Stimulated activated CD4-positive, alpha-beta T cell treated with anti-CD3 and anti-CD28 coated beads, Interleukin-1b, Interleukin-23, amount 100 ng/mL, for 24 hours (primary cell): ENCODE results near the gene CAMKV.
"Not testable (repeated sequence)": the region's sequence is repeated elsewhere in the genome, so short reads cannot be mapped to it uniquely, and the experiment has no call there.

Source experiments
- DNase-seq, 4 experiments: peaks; one replicate each; pipeline ENCODE4 v3.0.0-alpha.2; 2020; ENCODE audit warnings: low read depth in 4 of 4, low spot score in 1 of 4

Gene CAMKV

DNA sequence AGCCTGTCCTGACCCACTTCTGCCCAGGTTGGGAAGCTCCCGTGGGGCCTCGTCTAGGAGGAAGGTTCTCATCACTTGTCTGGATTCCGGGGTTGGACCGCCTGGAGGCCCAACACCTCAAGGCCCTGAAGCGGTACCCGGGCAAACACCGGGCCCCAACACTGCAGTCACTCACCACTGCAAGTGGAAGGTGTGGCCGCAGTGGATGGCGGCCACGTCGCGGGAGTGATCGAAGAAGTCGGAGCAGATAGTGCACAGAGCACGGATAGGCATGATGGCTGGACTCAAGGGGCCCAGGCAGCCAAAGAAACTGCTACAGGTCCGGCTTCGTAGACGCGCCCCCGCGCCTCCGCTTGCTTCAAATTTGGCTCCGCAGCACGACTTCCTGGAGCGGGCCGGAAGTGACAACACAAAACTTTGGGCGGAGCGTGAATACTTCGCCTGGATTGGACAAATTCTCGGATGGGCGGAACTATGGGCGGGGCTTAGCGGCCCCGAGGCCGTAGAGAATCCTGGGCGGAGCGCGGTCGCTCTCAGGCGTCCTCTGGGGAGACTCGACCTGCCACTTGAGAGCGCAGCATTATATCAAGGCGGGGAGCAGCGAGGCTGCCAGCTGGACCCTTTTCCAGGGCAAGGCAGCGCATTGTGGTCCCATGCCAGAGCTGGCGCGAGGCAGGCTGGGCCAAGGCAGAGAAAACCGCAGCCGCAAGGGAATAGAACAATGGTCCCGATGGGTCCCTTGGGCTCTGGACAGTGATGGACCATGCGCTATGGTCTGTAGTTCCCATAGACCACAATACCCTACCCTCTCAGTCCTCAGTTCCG lies 13.3 kb downstream of the CAMKV start, which contains the start of gene TRAIP:
TSS of gene TRAIP (minus strand) at position 384 of the 825 bp plus-strand sequence. CDS start at position 273, 111 bp downstream.
- DNase-seq = peak; percentile 84 to 96 (median 91)

DNA sequence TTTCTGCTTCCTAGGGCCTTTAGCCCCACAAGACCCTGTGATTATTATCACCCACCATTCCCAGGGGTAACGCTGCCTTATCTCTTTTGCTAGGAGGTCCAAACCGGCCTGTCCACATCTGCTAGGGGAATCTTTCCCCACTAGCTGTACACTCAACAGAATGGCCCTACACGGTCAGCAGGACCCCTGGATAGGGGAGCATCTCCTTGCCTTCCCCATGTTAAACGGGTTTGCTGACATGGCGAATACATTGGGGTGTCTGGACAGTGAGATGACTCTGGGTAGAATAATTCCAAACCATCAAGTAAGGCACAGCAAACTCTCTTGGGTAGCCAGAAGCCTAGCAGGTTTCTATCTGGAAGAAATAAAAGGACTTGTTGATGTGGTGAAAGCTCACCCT lies 14.0 kb downstream of the CAMKV start:
- DNase-seq = no peak

DNA sequence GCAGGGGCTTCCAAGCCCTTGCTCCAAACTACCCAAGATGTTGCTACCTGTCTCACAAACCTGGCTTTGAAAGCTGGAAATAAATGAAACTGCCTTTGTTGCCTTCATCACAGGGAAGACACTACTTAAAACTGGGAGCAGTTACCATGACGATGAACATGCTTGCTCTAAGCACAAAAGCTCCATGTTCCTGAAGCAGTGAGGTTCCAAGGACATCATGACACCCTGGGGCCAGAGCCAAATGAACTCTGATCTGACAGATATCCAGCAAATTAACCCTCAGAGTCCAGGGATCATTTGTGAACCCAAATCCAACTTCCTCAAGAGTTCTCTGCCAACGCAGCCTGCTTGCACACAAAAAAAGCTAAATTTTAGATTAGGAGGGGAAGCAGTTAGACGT lies 24.0 kb downstream of the CAMKV start:
- DNase-seq = no peak

DNA sequence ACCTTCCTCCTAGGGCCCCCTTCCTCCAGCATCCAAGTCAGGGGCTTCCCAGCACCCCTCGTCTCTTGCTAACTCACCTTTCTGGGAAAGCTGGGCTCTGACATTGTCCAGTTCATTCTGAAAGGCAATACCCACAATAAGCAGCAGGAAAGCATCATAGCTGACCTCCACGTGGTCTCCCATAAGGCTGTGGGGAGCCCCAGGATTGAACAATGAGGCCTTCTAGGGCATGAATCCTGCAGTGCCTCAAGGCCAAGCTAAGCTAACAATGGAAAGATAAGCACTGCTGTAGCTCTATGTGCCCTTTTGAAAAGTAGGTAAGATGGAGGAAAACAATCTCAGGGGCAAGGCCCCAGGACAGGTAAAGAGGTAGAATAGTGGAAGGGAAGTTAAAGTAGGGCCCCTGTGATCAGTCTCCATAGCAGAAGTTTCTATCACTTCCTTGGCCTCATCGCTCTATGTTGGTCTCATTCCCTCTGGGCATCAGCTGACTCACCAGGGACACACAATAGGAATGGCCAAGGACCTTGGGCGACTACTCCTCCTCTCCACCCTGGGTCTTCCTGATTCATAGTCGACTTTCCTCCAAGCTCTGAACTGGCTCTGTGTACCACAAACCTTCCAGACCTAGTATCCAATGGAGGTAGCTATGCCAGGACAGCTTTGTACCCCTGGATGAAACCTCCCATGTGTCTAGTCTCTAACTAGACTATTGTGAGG lies 25.1 kb downstream of the CAMKV start:
- DNase-seq = no peak

DNA sequence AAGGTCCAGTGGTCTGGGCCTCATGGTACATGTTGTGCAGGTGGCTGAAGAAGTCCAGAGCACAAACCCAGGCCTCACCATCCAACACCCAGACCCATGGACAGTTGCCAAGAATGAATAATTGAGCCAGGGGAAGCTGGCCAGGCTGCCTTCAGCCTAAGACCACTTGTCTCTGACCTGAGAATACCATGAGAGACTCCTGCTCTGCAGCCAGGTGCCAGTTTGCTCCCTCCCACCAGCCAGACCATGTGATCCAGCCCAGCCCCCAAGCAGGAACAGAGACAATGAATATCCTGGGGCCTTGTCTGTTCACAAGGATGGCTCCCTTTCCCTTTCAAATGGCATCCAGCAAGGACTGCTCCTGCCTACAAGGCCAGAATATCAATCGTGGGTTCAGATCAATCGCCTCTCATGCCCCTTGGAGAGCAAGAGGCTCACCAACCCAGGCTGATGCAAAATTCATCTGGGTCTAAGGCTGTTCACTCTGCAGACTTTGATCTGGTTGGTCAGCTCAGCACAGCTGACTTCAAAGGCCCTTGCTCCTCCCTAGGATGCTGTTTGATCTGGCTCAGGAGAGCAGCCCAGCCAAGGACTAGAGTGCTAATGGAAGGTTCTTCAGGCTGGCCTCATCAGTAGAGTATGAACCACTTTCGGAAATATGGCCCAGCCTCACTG lies 26.7 kb downstream of the CAMKV start:
- no peak for DNase-seq

DNA sequence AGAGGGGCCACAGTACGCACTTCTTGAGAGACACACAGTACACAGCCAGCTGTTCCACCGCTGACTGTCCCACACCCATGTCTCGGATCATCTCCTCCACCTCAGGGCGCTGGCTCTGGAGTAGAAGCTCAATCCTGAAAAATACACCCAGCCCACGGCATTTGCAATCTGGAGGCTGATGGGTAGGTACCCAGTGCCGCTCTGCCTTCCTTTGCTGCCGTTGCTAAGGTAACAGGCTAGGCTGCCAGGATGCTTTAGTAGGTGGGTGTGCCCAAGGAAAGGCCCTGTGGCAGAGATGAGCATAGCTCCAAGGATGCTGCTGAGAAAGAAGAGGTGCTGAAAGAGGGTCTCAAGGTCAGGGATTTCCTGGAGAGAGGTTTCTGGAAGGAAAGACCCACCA lies 27.9 kb downstream of the CAMKV start:
- no peak for DNase-seq

DNA sequence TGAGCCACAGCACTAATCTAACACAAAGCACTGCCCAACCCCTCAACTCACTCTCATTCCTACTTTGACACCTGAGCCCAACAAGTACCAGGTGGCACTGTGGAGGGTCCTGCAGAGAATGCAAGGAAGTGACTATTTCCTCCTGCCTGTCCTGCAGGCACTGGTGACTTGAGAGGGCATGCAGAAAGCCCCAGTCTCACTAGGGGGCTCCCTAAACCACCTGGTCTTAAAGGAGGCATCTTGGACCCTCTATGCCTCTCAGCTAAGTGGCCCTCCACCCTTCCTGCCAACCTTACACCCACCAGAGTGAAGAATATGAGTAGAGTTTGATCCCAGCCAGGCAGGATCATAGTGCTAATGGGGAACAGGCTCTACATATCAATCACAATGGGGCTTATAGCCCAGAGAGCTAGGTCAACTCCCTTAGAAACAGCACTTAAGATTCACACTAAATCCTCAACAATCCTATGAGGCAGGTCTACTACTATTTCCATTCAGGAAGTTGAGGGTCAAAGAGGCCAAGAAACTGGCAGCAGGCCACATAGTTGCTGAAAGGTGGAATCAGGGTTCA lies 28.5 kb downstream of the CAMKV start:
- no peak for DNase-seq

DNA sequence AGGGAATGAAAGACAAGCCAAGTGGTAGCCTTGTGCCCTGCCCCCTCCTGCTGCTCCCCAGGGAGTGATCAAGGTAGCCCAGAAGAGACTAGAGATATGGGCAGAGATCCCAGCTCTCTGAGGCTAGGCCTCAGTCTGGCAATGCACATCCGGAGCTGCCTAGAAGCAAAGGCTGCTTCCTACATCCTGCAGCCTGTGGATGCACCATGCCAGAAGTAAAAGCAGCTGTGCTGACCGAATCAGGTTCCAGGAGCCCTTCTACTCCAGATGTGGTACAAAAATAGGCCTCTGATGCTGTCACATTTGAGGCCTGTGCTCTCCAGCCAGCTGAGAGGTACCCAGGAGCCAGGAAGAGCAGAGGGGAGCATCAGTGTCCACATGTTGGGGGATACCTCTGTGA lies 29.3 kb downstream of the CAMKV start:
- DNase-seq = no peak

DNA sequence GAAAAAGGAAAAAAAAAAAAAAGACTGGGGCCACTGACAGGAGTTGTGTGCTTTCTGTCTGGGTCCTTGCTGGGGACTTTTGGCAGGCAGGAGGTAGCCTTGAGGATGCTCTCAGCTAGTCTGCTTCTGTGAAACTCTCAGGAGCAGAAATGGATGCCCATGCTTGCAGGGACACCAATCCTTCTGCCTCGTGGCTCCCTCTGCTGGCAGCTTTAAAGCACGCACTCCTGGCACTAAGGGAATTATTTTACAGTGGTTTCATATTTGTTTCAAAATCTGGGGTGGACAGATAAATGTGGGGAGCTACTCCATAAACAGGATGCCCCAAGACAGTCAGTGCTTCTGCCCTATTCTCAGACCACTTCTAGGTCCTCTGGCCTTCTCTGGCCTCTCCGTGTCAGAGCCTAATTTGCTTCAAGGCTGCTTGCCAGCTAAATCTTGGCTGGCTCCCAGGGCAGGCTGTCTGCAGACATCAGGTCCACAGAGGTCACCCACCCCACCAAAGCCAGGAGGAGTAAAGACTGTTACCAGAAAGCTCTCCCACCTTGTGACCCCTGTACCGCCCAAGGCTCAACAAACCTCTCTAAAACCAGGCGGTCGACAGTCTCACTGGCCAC lies 30.4 kb downstream of the CAMKV start:
- peak; percentile 58 to 67 (median 62) for DNase-seq

DNA sequence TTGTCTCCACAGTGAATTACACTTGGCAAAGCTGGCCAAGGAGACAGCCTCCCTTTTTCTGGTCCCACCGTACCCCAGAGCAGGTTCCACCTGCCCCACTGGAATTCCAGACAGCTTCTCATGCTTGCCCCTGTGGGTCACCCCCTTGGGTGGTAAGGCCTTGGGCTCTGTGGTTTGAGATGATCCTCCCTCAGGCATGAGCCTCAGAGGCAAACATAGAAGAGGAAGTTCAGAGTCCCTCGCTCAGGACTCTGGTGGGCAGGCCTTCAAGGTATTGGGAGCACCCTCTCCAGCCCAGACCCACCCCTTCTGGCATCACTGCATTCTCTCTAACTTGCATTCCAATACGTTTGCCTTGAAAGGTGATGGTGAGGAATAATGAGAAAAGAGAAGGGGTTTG lies 38.4 kb downstream of the CAMKV start:
- DNase-seq = no peak

DNA sequence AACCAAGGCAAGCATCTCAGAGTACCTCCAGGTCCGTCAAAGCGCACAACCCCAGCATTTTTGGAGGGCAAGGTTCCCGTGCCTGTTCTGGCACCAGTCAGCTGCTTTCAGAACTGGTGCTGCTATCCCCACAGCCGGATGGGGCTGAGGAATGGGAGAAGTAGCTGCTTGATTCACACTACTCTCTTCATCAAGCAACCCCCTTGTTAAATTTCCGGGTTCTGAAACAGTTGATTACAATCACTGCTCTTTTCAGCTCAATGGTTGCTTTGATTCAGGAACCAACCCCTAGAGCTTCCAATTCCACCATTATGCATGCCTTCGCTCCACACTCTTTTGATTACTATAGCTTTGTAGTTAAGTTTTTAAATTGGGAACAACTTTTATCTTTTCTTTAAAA lies 43.7 kb downstream of the CAMKV start:
- no peak for DNase-seq

DNA sequence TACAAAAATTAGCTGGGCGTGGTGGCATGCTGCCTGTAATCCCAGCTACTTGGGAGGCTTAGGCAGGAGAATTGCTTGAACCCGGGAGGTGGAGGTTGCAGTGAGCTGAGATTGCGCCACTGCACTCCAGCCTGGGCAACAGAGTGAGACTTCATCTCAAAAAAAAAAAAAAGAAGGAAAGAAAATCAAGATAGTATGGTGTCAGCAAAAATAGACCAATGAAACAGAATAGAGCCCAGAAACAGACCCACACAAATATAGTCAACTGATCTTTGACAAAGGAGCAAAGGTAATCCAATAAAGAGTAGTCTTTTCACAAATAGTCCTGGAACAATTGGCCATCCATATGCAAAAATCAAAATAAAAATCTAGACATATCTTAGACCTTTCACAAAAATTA lies 46.6 kb downstream of the CAMKV start:
- DNase-seq = not testable (repeated sequence)

DNA sequence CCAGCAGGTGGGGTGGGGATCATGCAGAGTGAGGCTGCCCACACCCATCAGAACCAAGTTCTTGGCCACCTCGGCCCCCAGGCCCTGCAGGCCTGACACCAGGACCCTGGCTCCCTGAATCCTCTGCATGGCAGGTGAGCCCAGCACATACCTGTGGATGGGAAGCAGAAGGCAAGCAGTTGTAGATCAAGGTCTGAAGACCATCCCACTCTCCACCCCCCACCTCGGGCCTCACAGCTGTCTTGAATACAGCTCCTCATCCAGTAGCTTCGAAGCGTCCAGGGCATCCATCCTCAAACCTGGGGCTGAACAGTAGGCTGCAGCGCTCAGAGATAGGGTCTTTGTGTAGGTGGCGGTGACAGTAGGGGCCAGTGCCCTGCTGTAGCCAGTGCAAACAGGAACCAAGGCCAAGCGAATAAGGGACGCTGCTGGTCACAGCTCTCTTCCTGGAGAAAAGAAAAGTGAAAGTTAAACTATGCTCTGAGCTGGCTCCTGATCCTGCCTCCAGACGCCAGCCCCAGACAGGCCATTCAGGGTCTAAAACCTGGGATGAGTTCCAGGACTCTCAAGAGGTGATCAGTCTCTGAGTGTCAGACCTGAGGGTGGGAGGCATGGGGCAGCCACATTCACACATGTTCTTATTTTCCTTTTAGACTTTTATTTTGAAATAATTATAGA lies 56.1 kb downstream of the CAMKV start, which contains the start of gene UBA7:
TSS of gene UBA7 (minus strand) at position 457 of the 678 bp plus-strand sequence. CDS start at position 291, 166 bp downstream.
- no peak for DNase-seq

DNA sequence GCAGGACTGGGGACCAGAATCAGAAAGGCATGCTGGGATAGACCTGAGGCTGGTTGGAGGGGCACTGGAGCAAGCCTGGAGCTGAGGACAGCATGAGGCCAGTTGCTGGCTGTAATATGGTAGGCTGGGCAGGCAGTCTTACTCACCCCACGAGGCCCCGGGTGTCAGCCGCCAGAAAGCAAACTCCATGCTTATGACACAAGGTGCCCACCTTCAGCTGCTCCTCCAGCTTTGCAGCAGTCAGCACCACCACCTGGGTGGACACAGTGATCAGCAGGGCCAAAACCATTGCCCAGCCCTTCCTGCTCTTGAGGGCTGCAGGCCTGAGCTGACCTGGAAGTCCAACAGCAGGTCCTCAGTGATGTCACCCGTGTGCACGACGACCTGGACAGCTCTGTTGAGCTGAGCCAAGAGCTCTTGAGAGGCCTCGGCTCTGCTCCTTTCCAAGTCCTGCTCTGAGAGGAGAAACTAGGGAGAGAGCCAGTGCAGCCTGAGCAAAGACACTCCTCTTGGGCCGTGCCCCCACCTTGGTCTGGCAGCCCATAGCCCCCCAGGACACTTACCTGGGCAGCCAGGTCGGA lies 56.7 kb downstream of the CAMKV start:
- DNase-seq = no peak
